CD4-positive, alpha-beta T cell treated with Interleukin-6 for 4 hours (primary cell): ENCODE results near the gene MEIS1.

ENCODE experiments used
- DNase-seq: peaks from one replicate; pipeline ENCODE4 v3.0.0-alpha.2; 2020; ENCODE audit warnings: mixed read lengths

The MEIS1 gene

GRCh38 chr2:66570471-66570870, 135.5 kb downstream of the MEIS1 start:
- DNase-seq = no peak

- DNase-seq = no peak
Observed at GRCh38 chr2:66571918-66572317, 137.0 kb downstream of the MEIS1 start.

- no peak for DNase-seq
Observed at GRCh38 chr2:66572391-66572790, 137.5 kb downstream of the MEIS1 start.

- no peak for DNase-seq
Observed at GRCh38 chr2:66573416-66573815, 138.5 kb downstream of the MEIS1 start.

- no peak for DNase-seq
Observed at GRCh38 chr2:66573821-66574233, 138.9 kb downstream of the MEIS1 start.

- no peak for DNase-seq
Observed at GRCh38 chr2:66574701-66575624, 140.0 kb downstream of the MEIS1 start.

- no peak for DNase-seq
Observed at GRCh38 chr2:66575625-66576310, 140.8 kb downstream of the MEIS1 start.

GRCh38 chr2:66576311-66576560, 141.3 kb downstream of the MEIS1 start:
- DNase-seq = no peak

- no peak for DNase-seq
Observed at GRCh38 chr2:66576561-66577320, 141.8 kb downstream of the MEIS1 start.

GRCh38 chr2:66577321-66578053, 142.6 kb downstream of the MEIS1 start:
- DNase-seq = no peak

GRCh38 chr2:66578054-66578686, 143.2 kb downstream of the MEIS1 start:
- no peak for DNase-seq

- no peak for DNase-seq
Observed at GRCh38 chr2:66578687-66579106, 143.8 kb downstream of the MEIS1 start.

- DNase-seq = no peak
Observed at GRCh38 chr2:66579186-66580126, 144.5 kb downstream of the MEIS1 start.

GRCh38 chr2:66580166-66581049, 145.5 kb downstream of the MEIS1 start:
- DNase-seq = no peak

- no peak for DNase-seq
Observed at GRCh38 chr2:66581339-66582103, 146.6 kb downstream of the MEIS1 start.

- DNase-seq = no peak
Observed at GRCh38 chr2:66582104-66582986, 147.4 kb downstream of the MEIS1 start.

- DNase-seq = no peak
Observed at GRCh38 chr2:66582987-66583880, 148.3 kb downstream of the MEIS1 start.
